Activated T-cell treated with anti-CD3 and anti-CD28 coated beads, Interleukin-2, amount 50 U/mL, for 24 hours (primary cell): Measurements from ENCODE around the gene MAP3K12.
"Not testable (repeated sequence)": the region's sequence is repeated elsewhere in the genome, so short reads cannot be mapped to it uniquely, and the experiment has no call there.

Source experiments
- DNase-seq: peaks from one replicate; pipeline ENCODE4 v3.0.0-alpha.2; 2020
- H3K27ac Mint-ChIP-seq: 2 replicates; pipeline ENCODE4 v1.8.0; 2020; ENCODE audit warnings: mild to moderate bottlenecking, mixed read lengths
- H3K27me3 Mint-ChIP-seq: 2 replicates; pipeline ENCODE4 v1.8.0; 2020; ENCODE audit warnings: mixed read lengths
- H3K36me3 Mint-ChIP-seq: 2 replicates; pipeline ENCODE4 v1.8.0; 2020; ENCODE audit warnings: low read depth, mixed read lengths
- H3K4me1 Mint-ChIP-seq: 2 replicates; pipeline ENCODE4 v1.8.0; 2020; ENCODE audit warnings: low read depth, mixed read lengths
- H3K4me3 Mint-ChIP-seq: 2 replicates; pipeline ENCODE4 v1.8.0; 2020; ENCODE audit warnings: mild to moderate bottlenecking, moderate library complexity, mixed read lengths
- H3K9me3 Mint-ChIP-seq: 2 replicates; pipeline ENCODE4 v1.8.0; 2020; ENCODE audit warnings: mixed read lengths

MAP3K12 gene

DNA sequence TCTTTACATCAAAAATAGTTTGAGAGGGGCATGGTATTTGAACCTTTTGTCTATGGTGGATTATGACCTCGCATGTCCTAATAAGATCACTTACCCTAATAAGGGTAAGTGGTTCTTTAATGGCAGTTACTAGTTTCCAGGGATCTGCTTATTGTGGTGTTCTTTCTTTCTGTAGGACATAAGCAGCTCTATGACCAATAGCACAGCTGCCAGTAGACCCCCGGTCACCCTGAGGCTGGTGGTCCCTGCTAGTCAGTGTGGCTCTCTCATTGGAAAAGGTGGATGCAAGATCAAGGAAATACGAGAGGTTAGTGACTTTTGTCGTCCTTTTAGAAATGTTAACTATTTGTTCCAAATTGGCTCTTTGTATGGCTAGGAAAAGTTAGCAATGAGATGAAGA lies 40.2 kb downstream of the MAP3K12 start:
- H3K36me3 Mint-ChIP-seq: peaks cover 98% of the 10 kb centered on the region
- peak overlapping the region; percentile 68 for H3K27ac Mint-ChIP-seq
- DNase-seq: no peak
- H3K27me3 Mint-ChIP-seq: no peaks in the 10 kb centered on the region
- peaks cover 71% of the 10 kb centered on the region for H3K4me1 Mint-ChIP-seq
- no peaks in the 10 kb centered on the region for H3K9me3 Mint-ChIP-seq
- H3K4me3 Mint-ChIP-seq: no peak overlapping the region

DNA sequence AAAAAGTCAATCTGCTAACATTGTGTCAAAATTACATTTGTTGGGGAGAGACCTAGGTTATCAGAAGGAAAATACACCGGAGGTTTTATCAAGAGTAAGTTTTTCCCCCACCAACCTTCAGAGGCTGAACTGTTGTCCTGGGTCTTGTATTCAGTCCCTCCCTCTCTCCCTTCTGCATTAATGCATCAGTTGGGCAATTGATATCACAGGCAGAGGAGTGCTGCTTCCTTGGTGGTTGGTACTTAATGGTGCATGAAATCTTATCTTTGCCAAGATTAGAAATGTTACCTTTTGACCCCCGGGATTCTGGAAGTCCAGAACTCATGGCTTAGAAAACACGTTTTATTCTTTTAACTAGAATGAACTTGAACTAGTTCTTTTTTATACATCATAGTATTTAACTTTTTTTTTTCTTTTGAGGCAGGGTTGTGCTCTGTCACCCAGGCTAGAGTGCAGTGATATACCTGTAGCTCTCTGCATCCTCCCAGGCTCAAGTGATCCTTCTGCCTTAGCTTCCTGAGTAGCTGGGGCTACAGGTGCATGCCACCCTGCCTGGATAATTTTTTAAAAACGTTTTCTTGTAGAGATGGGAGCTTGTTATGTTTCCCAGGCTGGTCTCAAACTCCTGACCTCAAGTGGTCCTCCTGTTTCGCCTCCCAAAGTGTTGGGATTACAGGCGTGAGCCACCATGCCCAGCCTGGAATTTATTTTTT lies 42.4 kb downstream of the MAP3K12 start:
- peaks cover 63% of the 10 kb centered on the region for H3K4me1 Mint-ChIP-seq
- DNase-seq: no peak
- peak overlapping the region; percentile 15 for H3K4me3 Mint-ChIP-seq
- no peaks in the 10 kb centered on the region for H3K9me3 Mint-ChIP-seq
- H3K27me3 Mint-ChIP-seq: no peaks in the 10 kb centered on the region
- H3K27ac Mint-ChIP-seq: peak overlapping the region; percentile 75
- peaks cover 93% of the 10 kb centered on the region for H3K36me3 Mint-ChIP-seq

GRCh38 chr12:53454707-53455106 lies 44.6 kb downstream of the MAP3K12 start:
- peak overlapping the region; percentile 95 for H3K4me3 Mint-ChIP-seq

GRCh38 chr12:53453953-53454640 lies 45.2 kb downstream of the MAP3K12 start:
- no peaks in the 10 kb centered on the region for H3K9me3 Mint-ChIP-seq
- H3K4me3 Mint-ChIP-seq: peak overlapping the region; percentile 95
- no peak for DNase-seq
- no peaks in the 10 kb centered on the region for H3K27me3 Mint-ChIP-seq
- peaks cover 75% of the 10 kb centered on the region for H3K36me3 Mint-ChIP-seq
- H3K27ac Mint-ChIP-seq: peak overlapping the region; percentile 99
- H3K4me1 Mint-ChIP-seq: peaks cover 53% of the 10 kb centered on the region

More at GRCh38 chr12:53454707-53455106, 44.6 kb downstream of the MAP3K12 start:
- peak overlapping the region; percentile 99 for H3K27ac Mint-ChIP-seq
- H3K9me3 Mint-ChIP-seq: no peaks in the 10 kb centered on the region
- peaks cover 81% of the 10 kb centered on the region for H3K36me3 Mint-ChIP-seq
- no peaks in the 10 kb centered on the region for H3K27me3 Mint-ChIP-seq
- DNase-seq: no peak
- peaks cover 57% of the 10 kb centered on the region for H3K4me1 Mint-ChIP-seq

DNA sequence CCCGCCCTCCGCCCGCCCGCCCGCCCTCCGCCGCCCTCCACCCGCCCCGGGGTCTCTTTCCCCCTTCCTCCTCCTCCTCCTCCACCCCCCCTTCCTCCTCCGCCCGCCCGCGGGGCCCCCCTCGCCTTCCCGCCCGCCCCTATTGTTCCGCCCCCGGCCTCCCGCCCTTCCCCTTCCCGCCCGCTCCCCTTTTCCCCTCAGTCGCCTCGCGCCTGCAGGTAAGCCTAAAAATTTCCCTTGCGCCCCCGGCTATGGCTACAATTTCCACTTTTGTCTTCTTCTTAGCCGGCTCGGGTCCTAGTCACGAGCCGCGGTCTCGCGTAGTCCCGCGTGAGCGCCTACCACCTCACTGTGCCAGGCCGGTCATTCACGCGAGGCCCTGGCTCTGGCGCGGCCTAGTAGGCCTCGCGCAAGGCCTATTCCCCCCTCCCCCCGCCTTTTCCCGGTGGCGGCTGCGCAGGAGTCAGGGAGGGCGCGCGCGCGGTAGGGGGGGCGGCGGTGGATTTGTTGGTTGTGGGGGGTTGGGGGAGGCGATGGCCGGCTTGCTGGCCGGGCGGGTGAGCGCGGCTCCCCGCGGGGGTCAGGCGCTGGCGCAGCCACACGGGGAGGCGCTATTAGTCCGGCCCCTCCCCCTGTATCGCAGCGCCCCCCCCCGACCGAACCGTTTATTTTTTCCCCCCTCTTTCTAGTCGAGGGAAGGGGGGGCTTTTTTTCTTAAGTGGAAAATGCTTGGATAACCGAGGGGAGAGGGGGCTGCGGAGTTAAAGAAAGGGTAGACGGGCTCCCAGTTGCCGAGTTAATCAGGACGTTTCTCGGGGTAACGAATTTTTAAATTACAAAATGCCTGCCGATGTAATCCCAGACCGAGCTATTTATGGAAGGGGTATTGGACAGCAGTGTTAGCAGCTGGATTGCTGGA lies 46.8 kb downstream of the MAP3K12 start:
- Mint-ChIP-seq H3K4me1 (peaks cover 46% of the 10 kb centered on the region), H3K27me3 (no peaks in the 10 kb centered on the region), H3K36me3 (peaks cover 71% of the 10 kb centered on the region), H3K27ac (peak overlapping the region; percentile 99), H3K4me3 (peak overlapping the region; percentile 95), H3K9me3 (no peaks in the 10 kb centered on the region)
- peak; percentile 88 for DNase-seq

GRCh38 chr12:53451661-53452158 lies 47.5 kb downstream of the MAP3K12 start, which contains the start of gene PCBP2:
TSS of gene PCBP2 (plus strand) at chr12:53452102. CDS start at chr12:53454801, 2,699 bp downstream.
- H3K4me3 Mint-ChIP-seq: peak within 1 kb of the TSS; percentile 95
- H3K4me1 Mint-ChIP-seq: peaks cover 43% of the 10 kb centered on the region
- H3K36me3 Mint-ChIP-seq: peaks cover 70% of the 10 kb centered on the region
- H3K27me3 Mint-ChIP-seq: no peaks in the 10 kb centered on the region
- peak within 1 kb of the TSS; percentile 99 for H3K27ac Mint-ChIP-seq
- H3K9me3 Mint-ChIP-seq: no peaks in the 10 kb centered on the region
- DNase-seq: peak; percentile 97

DNA sequence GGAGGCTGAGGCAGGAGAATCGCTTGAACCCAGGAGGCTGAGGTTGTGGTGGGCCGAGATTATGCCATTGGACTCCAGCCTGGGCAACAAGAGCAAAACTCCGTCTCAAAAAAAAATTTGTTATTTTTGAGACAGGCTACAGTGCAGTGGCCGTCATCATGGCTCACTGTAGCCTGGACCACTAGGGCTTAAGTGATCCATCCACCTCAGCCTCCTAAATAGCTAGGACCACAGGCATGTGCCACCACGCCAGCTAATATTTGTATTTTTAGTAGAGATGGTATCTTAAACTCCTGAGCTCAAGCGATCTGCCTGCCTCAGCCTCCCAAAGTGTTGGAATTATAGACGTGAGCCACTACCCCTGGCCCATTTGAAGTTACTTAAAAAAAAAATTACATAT lies 48.3 kb downstream of the MAP3K12 start:
- Mint-ChIP-seq H3K9me3 (no peaks in the 10 kb centered on the region), H3K36me3 (peaks cover 70% of the 10 kb centered on the region), H3K27ac (peak overlapping the region; percentile 47), H3K27me3 (no peaks in the 10 kb centered on the region), H3K4me1 (peaks cover 45% of the 10 kb centered on the region), H3K4me3 (no peak overlapping the region)
- DNase-seq: no peak

GRCh38 chr12:53444593-53445325 lies 54.5 kb downstream of the MAP3K12 start:
- Mint-ChIP-seq H3K36me3 (peaks cover 68% of the 10 kb centered on the region), H3K27ac (peak overlapping the region; percentile 85), H3K4me3 (peak overlapping the region; percentile 49), H3K4me1 (peaks cover 43% of the 10 kb centered on the region)
- DNase-seq, H3K9me3 Mint-ChIP-seq, H3K27me3 Mint-ChIP-seq: not testable (repeated sequence)

DNA sequence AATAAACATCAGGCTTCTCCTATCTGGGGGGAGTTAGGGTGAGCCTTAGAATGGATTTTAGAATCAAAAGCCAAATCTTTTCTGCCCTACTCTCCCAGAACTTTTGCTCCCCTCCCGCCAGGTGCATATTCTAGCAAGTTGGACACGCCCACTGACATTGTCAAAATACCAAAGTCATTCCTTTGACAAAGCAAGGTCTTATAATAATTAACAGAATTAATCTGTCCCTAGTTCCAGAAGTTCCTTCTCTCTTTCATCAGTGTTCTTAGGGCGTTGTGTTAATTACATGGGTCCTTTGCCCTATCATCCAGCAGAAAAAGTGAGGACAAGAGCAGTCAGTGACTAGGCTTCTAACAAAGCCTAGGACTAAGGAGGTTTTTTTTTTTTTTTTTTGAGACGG lies 55.3 kb downstream of the MAP3K12 start:
- H3K27me3 Mint-ChIP-seq: no peaks in the 10 kb centered on the region
- peaks cover 43% of the 10 kb centered on the region for H3K4me1 Mint-ChIP-seq
- H3K27ac Mint-ChIP-seq: peak overlapping the region; percentile 85
- peaks cover 68% of the 10 kb centered on the region for H3K36me3 Mint-ChIP-seq
- H3K4me3 Mint-ChIP-seq: peak overlapping the region; percentile 94
- no peak for DNase-seq
- no peaks in the 10 kb centered on the region for H3K9me3 Mint-ChIP-seq

GRCh38 chr12:53441040-53441833 lies 58.0 kb downstream of the MAP3K12 start, which contains the start of gene PRR13:
TSS of gene PRR13 (plus strand) at chr12:53441734. CDS start at chr12:53442715, 981 bp downstream.
- peak; percentile 97 for DNase-seq
- no peaks in the 10 kb centered on the region for H3K27me3 Mint-ChIP-seq
- H3K36me3 Mint-ChIP-seq: peaks cover 46% of the 10 kb centered on the region
- peak within 1 kb of the TSS; percentile 95 for H3K27ac Mint-ChIP-seq
- H3K9me3 Mint-ChIP-seq: no peaks in the 10 kb centered on the region
- H3K4me3 Mint-ChIP-seq: peak within 1 kb of the TSS; percentile 94
- peaks cover 38% of the 10 kb centered on the region for H3K4me1 Mint-ChIP-seq

DNA sequence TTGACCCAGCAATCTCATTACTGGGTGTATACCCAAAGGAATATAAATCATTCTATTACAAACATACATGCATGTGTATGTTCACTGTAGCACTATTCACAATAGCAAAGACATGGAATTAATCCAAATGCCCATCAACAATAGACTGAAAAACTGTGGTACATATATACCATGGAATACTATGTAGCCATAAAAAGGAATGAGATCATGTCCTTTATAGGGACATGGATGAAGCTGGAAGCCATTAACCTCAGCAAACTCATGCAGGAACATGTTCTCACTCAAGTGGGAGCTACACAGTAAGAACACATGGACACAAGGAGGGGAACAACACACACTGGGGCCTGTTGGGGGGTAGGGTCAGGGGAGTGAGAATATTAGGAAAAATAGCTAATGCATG lies 59.7 kb downstream of the MAP3K12 start:
- peaks cover 21% of the 10 kb centered on the region for H3K4me1 Mint-ChIP-seq
- not testable (repeated sequence) for H3K27me3 Mint-ChIP-seq, H3K4me3 Mint-ChIP-seq, H3K9me3 Mint-ChIP-seq, H3K27ac Mint-ChIP-seq, DNase-seq
- peaks cover 29% of the 10 kb centered on the region for H3K36me3 Mint-ChIP-seq

DNA sequence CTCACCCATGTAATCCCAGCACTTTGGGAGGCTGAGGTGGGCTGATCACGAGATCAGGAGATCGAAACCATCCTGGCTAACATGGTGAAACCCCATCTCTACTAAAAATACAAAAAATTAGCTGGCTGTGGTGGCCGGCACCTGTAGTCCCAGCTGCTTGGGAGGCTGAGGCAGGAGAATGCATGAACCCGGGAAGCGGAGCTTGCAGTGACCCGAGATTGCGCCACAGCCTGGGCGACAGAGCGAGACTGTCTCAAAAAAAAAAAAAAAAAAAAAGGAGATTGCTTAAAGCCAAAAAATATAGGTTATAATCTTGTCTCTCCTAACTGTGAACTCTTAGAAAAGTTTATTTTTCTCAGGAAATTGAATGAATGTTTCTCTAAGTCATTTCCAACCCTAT lies 63.9 kb downstream of the MAP3K12 start:
- not testable (repeated sequence) for H3K27ac Mint-ChIP-seq, H3K27me3 Mint-ChIP-seq, H3K36me3 Mint-ChIP-seq, DNase-seq, H3K4me1 Mint-ChIP-seq, H3K9me3 Mint-ChIP-seq, H3K4me3 Mint-ChIP-seq

- H3K27ac Mint-ChIP-seq: no peak overlapping the region
- DNase-seq: no peak
- peaks cover 14% of the 10 kb centered on the region for H3K4me1 Mint-ChIP-seq
These were observed 68.1 kb downstream of the MAP3K12 start for GRCh38 chr12:53431187-53431586.

More at GRCh38 chr12:53431187-53431586, 68.1 kb downstream of the MAP3K12 start:
- Mint-ChIP-seq H3K27me3 (no peaks in the 10 kb centered on the region), H3K9me3 (no peaks in the 10 kb centered on the region), H3K36me3 (no peaks in the 10 kb centered on the region), H3K4me3 (no peak overlapping the region)
